Right renal cortex interstitium (tissue), 3 donors: ENCODE data around the gene CUBN. TPM values are rescaled to one million over a fixed set of nuclear protein-coding genes. Genes with fewer than 3 reads are reported as not detected.

ENCODE experiments used
- DNase-seq, 3 donors: peaks; one replicate each; pipeline ENCODE4 v3.0.0-alpha.2; 2013; ENCODE audit warnings: low read depth in 3 of 3, low spot score in 2 of 3
- polyA plus RNA-seq, 3 donors: library from polyadenylated mRNA; unstranded; fragments of 120-200 nt; gene quantifications; one replicate each; pipeline ENCODE4 v1.2.1, GENCODE V29; 2013; ENCODE audit not compliant: insufficient read length in 3 of 3

The CUBN gene
- polyA plus RNA-seq, 3 donors, result 182 to 256 (median 237) TPM

DNA sequence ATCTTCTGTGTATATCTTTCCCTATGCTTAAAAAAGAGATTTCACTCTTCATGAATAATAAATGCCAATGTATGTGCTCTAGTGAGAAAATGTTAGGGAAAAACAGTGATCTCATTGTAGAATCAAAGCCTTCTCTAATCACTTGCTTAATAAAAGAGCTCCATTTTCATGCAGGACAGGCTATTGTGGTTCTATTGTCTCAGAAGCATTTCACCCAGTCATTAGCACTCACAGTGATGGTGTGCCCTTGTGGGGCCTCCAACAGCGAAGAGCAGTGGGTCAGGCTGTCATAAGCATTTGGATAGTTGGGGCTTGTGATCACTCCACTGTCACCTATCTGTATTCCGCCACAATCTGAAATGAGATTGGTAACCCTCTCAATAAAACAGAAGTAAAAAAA is 228.5 kb downstream of the CUBN start:
- no peak for DNase-seq

DNA sequence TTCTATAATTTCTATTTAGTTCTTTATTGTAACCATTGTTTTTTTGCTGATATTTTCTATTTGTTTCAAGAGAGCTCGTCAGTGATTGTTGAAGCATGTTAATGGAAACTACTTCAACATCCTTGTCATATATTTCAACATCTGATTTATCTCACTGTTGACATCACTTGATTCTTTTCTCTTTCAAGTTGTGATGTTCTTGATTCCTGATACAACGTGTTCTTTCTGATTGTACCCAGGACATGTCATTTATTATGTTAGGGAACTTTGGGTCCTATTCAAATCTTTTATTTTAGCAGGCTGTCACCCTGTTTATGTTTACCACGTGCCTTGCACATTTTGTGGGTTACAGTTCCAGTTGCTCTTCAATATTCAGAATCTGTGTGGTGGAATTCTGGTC is 232.6 kb downstream of the CUBN start:
- DNase-seq, result no peak

DNA sequence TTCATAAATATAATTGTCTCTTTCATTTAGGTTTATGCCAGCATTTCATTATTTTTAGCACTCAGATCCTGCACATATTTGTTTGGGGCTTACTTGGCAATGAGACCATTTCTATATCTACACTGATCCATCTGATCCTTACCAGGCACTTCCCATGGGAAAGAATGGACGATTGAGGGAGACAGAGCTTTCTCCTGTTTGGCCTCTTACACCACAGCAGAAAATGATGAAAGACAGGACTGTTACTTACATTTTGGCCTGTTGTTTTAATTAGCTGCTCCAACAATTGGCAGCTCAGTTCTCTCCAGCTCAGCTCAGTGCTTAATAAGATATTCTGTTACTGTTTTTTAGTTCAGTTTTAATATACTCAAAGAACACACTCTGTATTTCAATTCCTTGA is 234.8 kb downstream of the CUBN start:
- no peak for DNase-seq

DNA sequence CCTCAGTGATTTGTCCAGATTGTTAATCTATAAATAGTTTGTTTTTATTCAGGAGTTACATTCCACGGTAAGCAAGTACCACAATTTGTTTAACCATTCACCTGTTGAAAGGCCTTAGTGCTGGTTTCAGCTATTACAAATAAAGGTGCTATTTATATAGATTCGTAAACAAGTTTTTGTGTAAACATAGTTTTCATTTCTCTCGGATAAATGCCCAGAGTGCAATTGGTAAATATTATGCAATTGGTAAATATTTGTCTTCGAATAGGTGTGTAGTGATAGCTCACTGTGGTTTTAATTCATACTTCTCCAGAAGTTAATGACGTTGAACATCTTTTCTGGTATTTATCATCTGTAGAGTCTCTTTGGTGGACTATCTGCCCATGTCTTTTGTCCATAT is 235.9 kb downstream of the CUBN start:
- DNase-seq, result no peak

DNA sequence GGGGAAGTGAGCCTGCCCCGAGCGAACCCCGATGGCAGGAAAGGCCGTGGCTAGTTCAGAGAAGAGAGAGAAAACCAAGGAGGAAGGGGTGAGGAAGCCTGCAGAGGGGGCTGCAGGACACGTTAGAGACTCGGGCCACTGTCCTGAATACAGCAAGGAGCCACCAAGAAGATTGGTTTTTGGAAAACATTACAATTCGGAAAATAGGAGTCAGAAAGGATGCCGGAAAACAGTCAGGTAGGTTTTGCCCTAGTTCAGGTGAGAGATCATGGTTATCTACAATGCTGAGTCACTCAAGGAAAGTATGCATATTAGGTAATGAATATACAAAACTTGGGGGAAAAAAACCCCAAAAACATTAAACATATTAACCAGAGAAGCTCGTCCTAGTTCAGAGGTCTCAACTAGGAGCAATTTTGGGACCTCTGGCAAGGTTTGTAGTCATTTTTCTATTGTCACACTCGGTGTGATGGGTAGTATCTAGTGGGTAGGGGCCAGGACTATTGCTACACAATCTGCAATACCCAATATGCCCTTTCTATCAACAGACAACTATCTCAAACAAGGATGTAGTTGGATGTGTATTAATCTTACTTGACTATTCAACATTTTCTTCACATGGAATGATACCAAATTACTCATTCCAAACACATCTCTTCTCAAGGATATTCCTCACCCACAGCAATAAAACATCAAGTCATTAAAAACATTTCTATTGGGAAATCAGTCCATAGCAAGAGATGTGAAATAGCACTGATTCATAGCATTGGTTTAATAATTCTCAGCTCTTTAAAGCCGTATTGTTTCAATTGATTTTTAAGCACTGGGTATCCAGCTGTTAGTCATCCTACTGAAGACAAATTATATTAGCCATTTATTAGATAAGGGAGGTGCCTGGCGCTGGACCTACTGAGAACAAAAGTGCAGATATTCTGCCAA is 238.0 kb downstream of the CUBN start:
- no peak for DNase-seq

GRCh38 chr10:16890691-16891090 is 238.9 kb downstream of the CUBN start:
- no peak for DNase-seq

GRCh38 chr10:16887565-16887964 is 242.0 kb downstream of the CUBN start:
- no peak for DNase-seq

GRCh38 chr10:16886031-16886430 is 243.6 kb downstream of the CUBN start:
- DNase-seq, result no peak

- DNase-seq, result no peak
Measured at GRCh38 chr10:16884497-16884896, 245.1 kb downstream of the CUBN start.

- DNase-seq, result no peak
Measured at GRCh38 chr10:16883084-16883483, 246.5 kb downstream of the CUBN start.

DNA sequence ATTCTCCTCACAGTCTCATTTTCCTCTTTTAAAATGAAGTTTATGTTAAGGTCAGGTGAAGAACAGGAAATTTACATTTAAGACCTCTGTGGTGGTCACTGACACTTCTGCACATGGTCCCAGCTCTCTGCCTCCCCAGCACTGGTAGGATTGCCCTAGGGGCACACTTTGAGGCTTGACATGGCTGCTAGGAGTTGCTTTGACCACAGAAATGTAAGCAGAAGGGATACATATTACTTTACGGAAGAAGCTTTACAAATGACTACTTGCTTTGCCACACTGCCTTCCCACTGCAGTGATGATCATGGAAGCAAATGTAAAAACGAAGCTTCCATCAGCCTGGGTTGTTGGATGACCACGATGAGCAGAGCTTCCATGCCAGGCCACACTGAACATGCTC is 259.3 kb downstream of the CUBN start:
- no peak for DNase-seq

GRCh38 chr10:16867990-16868389 is 261.6 kb downstream of the CUBN start:
- no peak for DNase-seq

DNA sequence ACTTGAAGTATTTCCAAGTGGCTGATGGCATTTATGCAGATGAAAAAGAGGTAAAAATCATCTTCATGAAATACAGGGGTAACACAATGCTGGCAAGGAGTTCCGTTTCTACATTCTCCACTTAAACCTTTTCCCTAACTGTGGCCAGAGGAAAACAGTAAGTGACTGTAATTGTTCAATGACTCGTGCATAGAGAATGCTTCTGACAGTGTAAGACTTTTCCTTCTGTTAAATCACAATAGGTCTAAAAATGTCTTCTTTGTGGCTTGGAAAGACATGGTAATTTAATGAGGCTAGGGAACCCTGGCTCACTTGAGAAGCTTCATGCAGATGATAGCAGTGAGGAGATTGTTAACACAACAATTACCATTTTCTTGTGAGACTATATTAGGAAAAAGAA is 262.1 kb downstream of the CUBN start:
- no peak for DNase-seq

DNA sequence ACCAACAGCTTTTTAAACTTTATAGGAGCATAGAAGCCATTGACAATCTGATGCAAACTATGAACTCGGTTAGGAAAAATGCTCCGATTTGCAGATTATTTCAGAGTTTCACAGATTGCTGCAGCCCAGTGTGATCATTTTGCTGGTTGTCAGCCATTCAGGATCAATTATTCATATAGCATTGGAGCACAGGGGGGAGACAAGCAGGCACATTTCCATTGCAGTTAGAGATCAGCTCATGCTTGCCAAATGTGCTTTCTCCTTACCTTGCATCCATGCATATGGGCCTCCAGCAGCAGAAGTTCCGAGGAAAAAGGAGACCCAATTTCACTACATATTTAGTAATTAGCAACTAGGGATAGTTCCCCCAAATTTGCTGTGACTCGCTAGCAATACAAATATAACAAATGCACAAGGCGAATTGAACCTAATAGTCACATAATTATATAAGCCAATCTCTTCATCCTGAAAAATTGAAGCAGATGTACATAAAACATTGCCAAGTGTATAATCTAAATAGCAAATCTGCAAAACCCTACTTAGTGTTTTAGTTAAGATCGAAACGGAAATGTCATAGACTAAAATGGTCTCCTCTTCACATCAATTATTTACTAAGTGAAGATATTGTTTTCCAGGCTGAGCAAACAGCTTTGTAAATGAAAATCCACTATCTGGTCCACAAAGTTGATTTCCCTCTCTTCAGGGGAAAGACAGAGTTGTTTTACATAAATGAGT is 262.9 kb downstream of the CUBN start:
- no peak for DNase-seq

- no peak for DNase-seq
Measured at GRCh38 chr10:16865766-16866165, 263.8 kb downstream of the CUBN start.

DNA sequence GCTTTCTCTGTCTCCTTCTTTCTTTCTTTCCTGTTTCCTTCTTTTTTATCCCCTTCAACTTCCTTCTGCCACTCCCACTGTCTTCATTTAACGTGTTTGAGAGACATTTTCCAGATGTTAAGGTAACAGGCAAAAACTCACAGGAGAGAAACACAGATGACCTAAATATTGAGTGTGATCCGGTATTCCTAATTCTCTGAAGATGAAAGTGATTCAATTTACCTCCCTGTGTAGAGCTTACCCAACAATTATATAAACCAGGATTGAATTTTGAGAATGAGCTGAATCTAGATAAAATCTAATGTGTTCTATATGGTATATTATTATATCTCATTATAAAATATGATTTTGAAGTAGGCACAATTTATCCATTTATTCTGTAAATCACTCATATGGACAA is 265.8 kb downstream of the CUBN start:
- DNase-seq, result no peak

DNA sequence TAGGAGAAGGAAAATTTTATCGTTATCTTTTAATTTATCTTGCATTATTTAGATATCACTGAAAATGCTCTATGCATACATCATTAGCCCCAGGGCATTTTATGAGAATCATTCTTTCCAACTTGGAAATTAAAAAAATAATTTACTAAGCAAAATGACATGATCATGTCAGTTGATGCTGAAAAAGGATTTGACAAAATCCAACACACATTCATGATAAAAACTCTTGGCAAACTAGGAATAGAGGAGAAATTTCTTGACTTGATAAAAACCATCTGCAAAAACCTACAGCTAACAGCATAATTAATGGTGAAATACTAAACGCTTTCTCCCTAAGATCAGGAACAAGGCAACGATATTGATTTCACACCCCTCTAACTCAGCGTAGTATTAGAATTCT is 272.2 kb downstream of the CUBN start:
- DNase-seq, result no peak

DNA sequence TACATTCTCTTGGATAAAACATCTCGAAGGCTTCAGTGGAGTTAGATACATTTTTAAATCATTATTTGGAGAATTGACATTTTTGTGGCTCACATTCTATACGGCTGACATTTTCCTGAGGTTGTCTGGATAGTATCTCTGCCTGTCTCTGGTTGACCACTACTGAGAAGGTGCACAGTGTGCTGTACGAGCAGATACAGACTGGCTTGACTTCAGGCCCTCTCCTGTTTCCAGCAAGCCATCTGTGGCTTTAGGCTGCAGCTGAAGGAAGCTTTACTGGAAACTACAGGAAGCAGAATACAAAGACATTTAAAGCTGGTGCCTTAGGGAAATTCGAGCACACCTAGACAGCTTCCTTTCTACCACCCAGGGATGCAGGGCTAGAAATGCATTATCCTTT is 273.0 kb downstream of the CUBN start:
- DNase-seq, result no peak

DNA sequence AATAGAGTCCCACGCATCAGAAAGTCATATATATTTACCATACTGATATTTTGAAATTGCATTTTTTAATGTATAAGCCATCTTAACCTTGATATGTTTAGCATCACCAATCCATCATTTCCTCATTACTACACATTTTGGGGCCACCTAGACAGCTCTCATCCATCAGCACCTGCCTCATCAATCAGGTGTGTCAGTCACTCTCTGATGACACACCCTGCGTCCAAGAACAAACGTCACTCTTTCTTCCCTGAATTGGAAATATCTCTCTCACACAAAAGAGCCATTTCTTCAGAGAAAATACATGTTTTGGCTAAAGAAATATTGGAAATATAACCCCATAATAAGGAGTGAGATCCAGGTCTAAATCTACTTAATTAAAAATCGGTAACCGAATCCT is 273.5 kb downstream of the CUBN start:
- no peak for DNase-seq

DNA sequence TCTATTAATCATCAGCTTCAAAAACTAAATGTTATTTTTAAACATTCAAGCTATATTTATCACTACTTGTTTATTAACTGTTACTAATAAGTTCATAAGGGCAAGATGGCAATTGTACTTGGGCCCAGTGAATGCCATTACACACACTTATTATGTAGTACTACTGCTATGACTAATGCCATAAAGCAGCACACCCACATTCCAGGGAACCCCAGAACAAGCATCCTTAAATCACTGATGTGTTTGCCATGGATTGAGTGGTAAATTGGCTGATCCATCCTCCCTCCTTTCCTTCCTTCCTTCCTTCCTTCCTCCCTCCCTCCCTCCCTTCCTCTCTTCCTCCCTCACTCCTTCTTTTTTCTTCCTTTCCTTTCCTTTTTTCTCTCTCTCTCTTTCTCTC is 275.0 kb downstream of the CUBN start:
- DNase-seq, result no peak

DNA sequence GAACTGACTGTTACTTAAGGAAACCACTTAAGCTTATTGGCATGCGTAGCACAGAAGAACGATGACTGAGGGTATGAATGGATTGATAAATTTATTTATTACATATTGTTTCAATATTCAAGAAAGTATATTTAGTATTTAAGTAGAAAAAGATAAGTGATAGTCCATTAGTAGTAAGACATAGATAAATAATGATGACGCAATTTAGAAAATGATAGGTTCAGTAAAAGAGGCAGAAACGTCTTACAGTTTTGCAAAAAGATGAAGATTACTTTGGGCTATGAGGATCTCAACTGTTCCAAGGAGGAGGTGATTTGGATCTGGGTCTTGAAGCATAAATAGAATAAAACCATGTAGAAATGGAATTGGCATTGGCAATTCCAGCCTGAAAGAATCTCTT is 275.8 kb downstream of the CUBN start:
- DNase-seq, result no peak

GRCh38 chr10:16853201-16853600 is 276.4 kb downstream of the CUBN start:
- DNase-seq, result no peak
